GM18517 (cell line): ENCODE measurements around the gene GOLGA6D.
"Not testable (repeated sequence)": the region's sequence is repeated elsewhere in the genome, so short reads cannot be mapped to it uniquely, and the experiment has no call there.

Experiments used
- ATAC-seq: cut with Tn5 transposase; IDR thresholded peaks from one replicate; pipeline ENCODE4 v1.9.1; 2021; ENCODE audit warnings: mild to moderate bottlenecking, moderate library complexity; ENCODE audit not compliant: unreplicated experiment

Gene GOLGA6D, protein sequence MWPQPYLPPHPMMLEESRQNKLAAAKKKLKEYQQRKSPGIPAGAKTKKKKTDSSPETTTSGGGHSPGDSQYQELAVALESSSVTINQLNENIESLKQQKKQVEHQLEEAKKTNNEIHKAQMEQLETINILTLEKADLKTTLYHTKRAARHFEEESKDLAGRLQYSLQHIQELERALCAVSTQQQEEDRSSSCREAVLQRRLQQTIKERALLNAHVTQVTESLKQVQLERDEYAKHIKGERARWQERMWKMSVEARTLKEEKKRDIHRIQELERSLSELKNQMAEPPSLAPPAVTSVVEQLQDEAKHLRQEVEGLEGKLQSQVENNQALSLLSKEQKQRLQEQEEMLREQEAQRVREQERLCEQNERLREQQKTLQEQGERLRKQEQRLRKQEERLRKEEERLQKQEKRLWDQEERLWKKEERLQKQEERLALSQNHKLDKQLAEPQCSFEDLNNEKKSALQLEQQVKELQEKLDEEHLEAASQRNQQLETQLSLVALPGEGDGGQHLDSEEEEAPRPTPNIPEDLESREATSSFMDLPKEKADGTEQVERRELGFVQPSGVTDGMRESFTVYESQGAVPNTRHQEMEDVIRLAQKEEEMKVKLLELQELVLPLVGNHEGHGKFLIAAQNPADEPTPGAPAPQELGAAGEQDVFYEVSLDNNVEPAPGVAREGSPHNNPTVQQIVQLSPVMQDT

DNA sequence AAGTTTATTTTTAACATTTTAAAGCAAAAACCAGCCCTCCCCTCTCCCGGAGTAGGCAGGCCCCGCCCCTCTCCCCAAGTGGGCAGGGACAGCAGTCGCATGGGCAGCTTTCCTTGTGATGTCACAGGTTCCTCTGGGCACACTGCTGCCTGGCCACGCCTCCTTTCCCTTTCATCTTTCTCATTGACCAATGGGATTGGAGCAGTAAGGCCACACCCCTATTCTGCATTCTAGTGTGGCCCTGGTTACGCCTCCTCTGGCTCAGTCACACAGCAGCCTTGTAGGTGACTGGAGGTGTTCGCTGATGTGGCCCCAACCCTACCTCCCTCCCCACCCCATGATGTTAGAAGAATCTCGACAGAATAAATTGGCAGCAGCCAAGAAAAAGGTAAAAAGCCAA lies at the start of gene GOLGA6D:
TSS of gene GOLGA6D (plus strand) at position 264 of the 400 bp plus-strand sequence. CDS start at position 305, 41 bp downstream.
- ATAC-seq, result not testable (repeated sequence)

DNA sequence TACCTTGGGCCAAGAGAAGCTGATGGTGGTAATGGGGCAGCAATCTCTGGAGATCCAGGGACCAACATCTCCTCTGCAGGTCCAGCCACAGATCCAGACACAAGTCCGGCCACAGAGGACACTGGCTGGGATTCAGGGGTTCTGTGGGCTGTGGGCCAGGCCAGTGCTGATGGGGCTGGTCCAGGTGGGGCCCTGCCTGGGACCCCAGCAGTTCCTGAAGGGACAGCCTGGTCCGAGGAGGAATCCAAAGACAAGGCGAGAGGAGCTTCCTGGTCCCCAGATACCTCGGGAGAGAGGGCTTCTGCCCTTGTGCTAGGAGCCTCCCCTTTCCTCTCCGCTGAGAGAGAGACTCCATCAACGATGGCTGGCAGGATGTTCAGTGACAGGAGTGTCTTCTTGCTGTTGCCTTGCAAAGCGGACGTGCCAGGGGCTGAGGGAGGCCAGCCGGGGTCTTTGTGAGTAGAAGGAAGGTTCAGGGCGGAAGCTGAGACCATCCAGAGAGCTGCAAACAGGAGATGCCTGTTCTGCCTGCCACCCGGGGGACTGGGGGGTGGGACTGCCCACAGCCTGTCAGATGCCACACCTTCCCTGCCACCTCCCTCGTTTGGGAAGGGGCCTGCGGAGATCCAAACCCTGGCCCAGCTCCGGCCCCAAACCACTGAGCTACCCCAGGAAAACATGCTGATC lies 49.0 kb upstream of the GOLGA6D start:
- ATAC-seq, result no peak

DNA sequence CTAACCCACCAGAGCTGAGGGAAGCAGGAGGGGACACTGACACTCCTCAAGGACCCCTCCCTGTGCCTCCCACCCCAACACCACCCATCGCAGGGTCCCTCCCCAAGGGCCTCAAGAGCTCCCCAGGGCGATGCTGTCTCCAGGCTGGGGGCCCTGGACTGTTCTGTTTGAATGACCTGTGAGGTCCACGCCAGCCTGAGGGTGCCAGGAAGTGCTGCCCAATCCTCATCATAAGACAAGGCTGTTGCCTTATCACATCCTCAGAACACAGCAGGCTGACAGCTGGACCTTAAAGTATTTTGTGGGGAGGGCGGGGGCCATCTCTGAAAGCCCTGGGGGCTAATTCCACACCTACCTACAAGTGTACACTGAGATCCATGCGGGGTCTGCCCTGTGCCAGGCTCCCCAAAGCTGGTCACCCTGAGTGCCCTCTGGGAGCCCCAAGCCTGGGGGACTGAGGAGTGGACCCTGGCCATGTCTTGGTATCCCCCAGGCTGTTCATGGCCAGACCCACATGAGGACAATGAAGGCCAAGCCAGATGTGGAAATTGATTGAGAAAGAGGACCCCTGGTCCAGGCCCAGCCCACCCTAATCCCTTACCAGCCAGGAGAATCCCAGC lies 48.3 kb upstream of the GOLGA6D start:
- no peak for ATAC-seq

DNA sequence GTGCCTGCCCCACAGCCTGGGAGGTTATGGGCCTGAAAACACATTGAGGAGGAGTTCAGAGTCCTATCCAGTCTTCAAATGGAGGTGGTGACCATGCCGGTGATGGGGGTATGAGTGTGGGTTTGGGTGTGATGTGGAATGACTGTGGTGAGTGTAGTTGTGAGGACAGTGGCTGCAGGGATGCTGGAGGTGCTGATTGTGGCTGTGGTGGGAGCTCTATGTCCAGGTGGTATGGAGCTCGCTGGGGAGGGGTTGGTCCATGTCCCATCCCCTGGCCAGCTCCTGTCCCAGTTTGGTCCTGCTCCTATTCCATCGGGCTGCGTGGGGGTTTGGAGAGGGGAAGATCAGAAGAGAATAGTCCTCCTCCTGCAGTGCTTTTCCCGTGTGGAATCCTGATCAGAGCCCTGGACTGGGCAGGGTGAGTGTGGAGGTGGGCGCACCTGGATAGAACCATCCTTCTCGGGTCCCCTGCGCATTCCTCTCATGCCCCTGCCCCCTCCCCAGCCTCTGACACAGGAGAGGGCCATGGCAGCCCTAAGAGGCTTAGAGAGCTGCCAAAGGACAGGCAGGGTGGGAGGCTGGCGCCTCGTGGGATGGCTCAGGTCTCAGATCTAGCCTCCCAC lies 47.5 kb upstream of the GOLGA6D start:
- no peak for ATAC-seq

DNA sequence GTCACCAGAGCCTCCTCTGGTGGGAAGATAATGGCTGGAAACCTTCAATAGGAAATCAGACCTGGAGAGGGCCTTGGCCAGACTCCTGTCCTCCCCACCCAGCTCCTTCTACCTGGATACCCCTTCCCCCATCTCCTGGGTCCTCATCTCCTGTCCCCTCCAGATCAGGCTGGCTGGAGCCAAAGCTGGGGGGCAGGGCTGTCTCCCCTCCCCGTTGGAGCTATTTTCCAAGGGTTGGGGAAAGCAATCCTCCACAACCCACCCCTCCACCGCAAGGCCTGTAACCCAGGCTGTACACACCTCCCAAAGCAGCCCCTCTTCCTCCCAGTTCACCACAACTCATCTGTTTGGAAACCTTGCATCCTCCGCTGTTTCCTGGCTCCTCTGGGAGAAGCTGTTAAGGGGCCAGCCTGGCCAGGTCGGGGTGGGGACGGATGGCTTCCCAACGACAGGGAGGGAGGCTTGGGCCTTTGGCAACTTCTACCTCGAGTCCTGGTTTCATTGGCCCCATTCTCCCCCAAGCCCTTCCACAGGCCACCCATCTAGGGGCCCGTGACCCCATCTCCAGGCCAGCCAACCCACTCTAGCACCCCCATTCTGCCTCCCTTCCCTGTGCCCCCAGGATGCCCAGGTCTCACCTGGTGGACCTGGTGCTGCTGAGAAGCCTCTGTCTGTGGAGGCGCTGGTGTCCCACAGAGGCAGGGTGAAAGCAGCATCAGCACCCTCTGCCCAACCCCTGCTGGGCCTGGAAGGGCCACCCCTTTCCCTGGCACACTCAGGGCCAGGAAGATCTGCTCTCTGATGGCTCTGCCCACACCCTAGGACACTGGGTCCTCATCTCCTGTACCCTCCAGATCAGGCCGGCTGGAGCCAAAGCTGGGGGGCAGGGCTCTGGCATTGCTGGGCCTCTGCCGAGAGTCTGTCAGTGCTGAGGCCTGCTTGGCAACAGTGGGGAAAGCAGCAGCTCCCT lies 46.6 kb upstream of the GOLGA6D start:
- ATAC-seq, result no peak

- ATAC-seq, result no peak
These were observed 45.2 kb upstream of the GOLGA6D start for GRCh38 chr15:75237316-75237982.

DNA sequence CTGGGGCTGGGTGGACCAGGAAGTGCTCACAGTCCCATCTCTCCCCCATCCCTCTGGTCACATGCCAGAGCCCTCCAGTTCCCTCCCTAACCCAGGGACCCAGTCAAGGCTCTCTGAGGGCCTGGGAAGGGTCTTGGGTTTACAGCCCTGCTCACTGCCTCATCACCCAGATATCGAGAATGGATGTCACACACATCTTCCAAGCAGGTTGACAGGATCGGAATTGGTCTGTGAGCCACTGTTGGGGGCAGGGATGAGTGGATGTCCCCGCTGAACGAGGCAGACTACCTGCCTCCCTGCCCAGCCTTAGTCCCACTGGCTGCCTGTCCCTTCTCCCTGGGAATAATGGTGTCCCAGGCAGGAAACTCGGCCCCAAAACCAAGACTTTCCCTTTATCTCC lies 44.5 kb upstream of the GOLGA6D start:
- ATAC-seq, result no peak

DNA sequence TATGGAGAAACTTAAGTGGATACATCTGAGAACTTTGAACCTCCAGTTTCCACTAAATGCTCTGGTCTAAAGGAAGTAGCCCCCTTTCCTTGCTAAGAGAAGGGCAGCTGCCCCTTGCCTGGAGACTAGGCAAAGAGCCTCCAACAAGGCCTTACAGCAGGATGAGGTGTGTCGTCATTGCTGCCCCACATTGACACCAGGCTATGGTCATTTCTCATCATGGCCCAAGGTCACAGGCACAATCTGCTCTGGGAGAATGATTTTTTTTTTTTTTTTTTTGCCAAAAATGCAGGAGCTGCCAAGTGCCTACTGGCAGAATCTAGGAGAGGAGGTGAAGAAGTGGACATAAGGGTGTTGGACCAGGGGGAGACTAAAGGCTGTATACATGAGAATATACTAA lies 36.9 kb upstream of the GOLGA6D start:
- ATAC-seq, result not testable (repeated sequence)

DNA sequence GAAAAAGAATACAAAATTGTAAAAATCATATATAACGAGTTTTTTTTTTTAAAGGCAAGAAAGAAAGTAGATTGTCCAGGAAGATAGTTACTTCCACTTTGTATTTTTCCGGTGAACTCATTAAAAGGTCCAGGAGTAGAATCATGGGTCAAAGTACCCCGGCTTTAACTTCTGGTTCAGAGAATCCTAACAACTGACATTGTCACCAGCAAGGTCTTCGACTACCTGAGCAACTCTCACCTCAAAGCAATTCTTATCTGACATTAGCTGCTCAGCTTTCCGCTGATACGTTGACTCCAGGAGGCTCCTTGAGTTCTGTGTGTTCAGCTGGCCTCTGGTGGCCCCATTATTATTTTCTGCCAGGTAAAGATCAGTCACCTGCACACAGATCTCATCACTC lies 33.6 kb upstream of the GOLGA6D start:
- ATAC-seq, result not testable (repeated sequence)

DNA sequence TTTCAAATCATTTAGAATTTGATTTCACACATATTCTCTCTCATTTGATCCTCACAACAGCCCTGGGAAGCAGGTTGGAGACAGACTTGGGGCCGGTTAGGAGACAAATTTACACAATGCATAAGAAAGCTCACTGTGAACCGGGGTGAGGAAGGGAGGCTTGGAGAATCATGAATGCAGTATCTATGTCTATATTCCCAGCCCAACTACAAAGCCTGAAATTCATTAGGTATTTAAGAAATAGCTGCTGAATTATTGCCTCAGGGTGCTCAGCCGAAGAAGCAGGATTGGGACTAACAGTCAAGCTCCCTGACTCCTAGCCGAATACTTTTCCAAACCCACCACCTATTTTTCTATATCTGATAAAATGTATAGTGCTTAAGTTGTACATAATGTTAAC lies 32.9 kb upstream of the GOLGA6D start:
- ATAC-seq, result no peak

- not testable (repeated sequence) for ATAC-seq
These were observed 31.3 kb upstream of the GOLGA6D start for GRCh38 chr15:75251343-75251742.

- ATAC-seq, result not testable (repeated sequence)
These were observed 30.4 kb upstream of the GOLGA6D start for GRCh38 chr15:75252285-75252684.

- ATAC-seq, result not testable (repeated sequence)
These were observed 24.6 kb upstream of the GOLGA6D start, which contains the start of gene GOLGA6C for GRCh38 chr15:75258034-75258433. GOLGA6C (plus strand) TSS chr15:75258334; CDS start chr15:75258599, 265 bp downstream.

GRCh38 chr15:75258620-75259343 lies 23.9 kb upstream of the GOLGA6D start:
- ATAC-seq, result not testable (repeated sequence)

- ATAC-seq, result not testable (repeated sequence)
These were observed 22.8 kb upstream of the GOLGA6D start for GRCh38 chr15:75259873-75260272.

GRCh38 chr15:75273751-75274359 lies 8.8 kb upstream of the GOLGA6D start:
- not testable (repeated sequence) for ATAC-seq

GRCh38 chr15:75274509-75275107 lies 8.0 kb upstream of the GOLGA6D start:
- ATAC-seq, result peak; percentile 46
